Suprapubic skin (tissue), 4 donors: ENCODE measurements around the gene PRELID1. TPM values are rescaled to one million over a fixed set of nuclear protein-coding genes. Genes with fewer than 3 reads are reported as not detected.
A peak's percentile ranks its signal among the peaks of the same experiment; 100 is the strongest.

Source experiments
- DNase-seq, 2 donors: peaks; one replicate each; pipeline ENCODE4 v3.0.0-alpha.2; 2019; ENCODE audit warnings: low spot score in 2 of 2
- H3K27ac ChIP-seq: fragments of 200-600 bp; sonication (generic); one replicate; pipeline ENCODE4 v1.5.1; 2019
- H3K27me3 ChIP-seq: fragments of 200-600 bp; sonication (generic); one replicate; pipeline ENCODE4 v1.5.1; 2019
- H3K36me3 ChIP-seq: fragments of 200-600 bp; sonication (generic); one replicate; pipeline ENCODE4 v1.5.1; 2019
- H3K4me1 ChIP-seq: fragments of 200-600 bp; sonication (generic); one replicate; pipeline ENCODE4 v1.5.1; 2019
- H3K4me3 ChIP-seq: fragments of 200-600 bp; sonication (generic); one replicate; pipeline ENCODE4 v1.5.1; 2019; ENCODE audit warnings: mild to moderate bottlenecking
- H3K9me3 ChIP-seq: fragments of 200-600 bp; sonication (generic); one replicate; pipeline ENCODE4 v1.5.1; 2019
- CTCF ChIP-seq, 2 donors: fragments of 200-600 bp in 1 of 2; fragments of 450-650 bp in 1 of 2; sonication (generic) in 1 of 2; IDR thresholded peaks; one replicate each; pipeline ENCODE4 v1.5.1; 2016 to 2019; ENCODE audit warnings: antibody characterized with exemption in 2 of 2, mild to moderate bottlenecking in 1 of 2, moderate library complexity in 1 of 2
- EP300 ChIP-seq: sonication (generic); formaldehyde crosslinking; IDR thresholded peaks from one replicate; pipeline ENCODE4 v1.6.1; 2017; ENCODE audit warnings: antibody characterized with exemption
- POLR2A ChIP-seq, 2 donors: fragments of 450-650 bp; IDR thresholded peaks; one replicate each; pipeline ENCODE4 v1.6.1; 2017; ENCODE audit warnings: antibody characterized with exemption in 2 of 2, mild to moderate bottlenecking in 2 of 2, moderate library complexity in 2 of 2
- POLR2AphosphoS5 ChIP-seq, 3 donors: sonication (generic); formaldehyde crosslinking; IDR thresholded peaks; one replicate each; pipeline ENCODE4 v1.6.1; 2017; ENCODE audit warnings: antibody characterized with exemption in 3 of 3
- WGBS: methylation state at CpG from one replicate; pipeline ENCODE4 v1.1.5; 2018; 5-methylcytosine and 5-hydroxymethylcytosine counted together
- total RNA-seq, 4 donors: library from RNA; depleted of rRNA; stranded (reverse); fragments of >200 nt; gene quantifications; one replicate each; pipeline ENCODE4 v1.1.0, GENCODE V29; 2016

PRELID1 gene
- total RNA-seq, 4 donors from 2014 or later = 54.2 to 90.1 (median 62.1) TPM

- DNase-seq = no peak
- Histone ChIP-seq H3K4me3 (no peak overlapping the region), H3K27me3 (no peaks in the 10 kb centered on the region), H3K27ac (no peak overlapping the region), H3K4me1 (peaks cover 3% of the 10 kb centered on the region), H3K36me3 (no peaks in the 10 kb centered on the region), H3K9me3 (no peaks in the 10 kb centered on the region)
- WGBS = 89% methylated on average over 7 of the region's 7 CpGs
- TF ChIP-seq EP300 (no peak), CTCF (IDR thresholded peaks at IDR 0.05) (no peak), POLR2AphosphoS5 (IDR thresholded peaks at IDR 0.05) (no peak), POLR2A (IDR thresholded peaks at IDR 0.05) (no peak)
Observed at GRCh38 chr5:177320879-177321278, 17.3 kb downstream of the PRELID1 start.

GRCh38 chr5:177325868-177326381 lies 22.3 kb downstream of the PRELID1 start:
- H3K9me3 ChIP-seq = no peaks in the 10 kb centered on the region
- H3K27ac ChIP-seq = no peak overlapping the region
- TF ChIP-seq CTCF (IDR thresholded peaks at IDR 0.05) = no peak
- no peak for TF ChIP-seq POLR2AphosphoS5 (IDR thresholded peaks at IDR 0.05)
- TF ChIP-seq EP300 = no peak
- TF ChIP-seq POLR2A (IDR thresholded peaks at IDR 0.05) = no peak
- WGBS = 80% methylated on average over 1 of the region's 1 CpG
- no peak overlapping the region for H3K4me3 ChIP-seq
- no peak for DNase-seq
- H3K4me1 ChIP-seq = peaks cover 4% of the 10 kb centered on the region
- H3K36me3 ChIP-seq = peaks cover 19% of the 10 kb centered on the region
- no peaks in the 10 kb centered on the region for H3K27me3 ChIP-seq

GRCh38 chr5:177327539-177328522 lies 24.2 kb downstream of the PRELID1 start:
- WGBS = 80% methylated on average over 24 of the region's 28 CpGs
- no peaks in the 10 kb centered on the region for H3K27me3 ChIP-seq
- peak overlapping the region; percentile 64 for H3K27ac ChIP-seq
- H3K9me3 ChIP-seq = no peaks in the 10 kb centered on the region
- H3K4me1 ChIP-seq = peaks cover 4% of the 10 kb centered on the region
- TF ChIP-seq CTCF (IDR thresholded peaks at IDR 0.05) (no peak), POLR2AphosphoS5 (IDR thresholded peaks at IDR 0.05) (no peak), EP300 (no peak), POLR2A (IDR thresholded peaks at IDR 0.05) (no peak)
- H3K36me3 ChIP-seq = peaks cover 38% of the 10 kb centered on the region
- H3K4me3 ChIP-seq = no peak overlapping the region
- DNase-seq = no peak

- peaks cover 46% of the 10 kb centered on the region for H3K36me3 ChIP-seq
- no peaks in the 10 kb centered on the region for H3K27me3 ChIP-seq
- DNase-seq = no peak
- H3K27ac ChIP-seq = no peak overlapping the region
- 84% methylated on average over 19 of the region's 19 CpGs for WGBS
- H3K4me3 ChIP-seq = no peak overlapping the region
- H3K4me1 ChIP-seq = peaks cover 4% of the 10 kb centered on the region
- no peak for TF ChIP-seq EP300
- no peak for TF ChIP-seq POLR2A (IDR thresholded peaks at IDR 0.05)
- TF ChIP-seq POLR2AphosphoS5 (IDR thresholded peaks at IDR 0.05) = no peak
- no peak for TF ChIP-seq CTCF (IDR thresholded peaks at IDR 0.05)
- H3K9me3 ChIP-seq = no peaks in the 10 kb centered on the region
Observed at GRCh38 chr5:177328545-177329231, 25.1 kb downstream of the PRELID1 start.

GRCh38 chr5:177329883-177330282 lies 26.3 kb downstream of the PRELID1 start:
- Histone ChIP-seq H3K27ac (no peak overlapping the region), H3K4me1 (peaks cover 4% of the 10 kb centered on the region), H3K9me3 (no peaks in the 10 kb centered on the region), H3K36me3 (peaks cover 58% of the 10 kb centered on the region), H3K27me3 (no peaks in the 10 kb centered on the region), H3K4me3 (no peak overlapping the region)
- no peak for DNase-seq
- TF ChIP-seq POLR2AphosphoS5 (IDR thresholded peaks at IDR 0.05) (no peak), CTCF (IDR thresholded peaks at IDR 0.05) (no peak), EP300 (no peak), POLR2A (IDR thresholded peaks at IDR 0.05) (no peak)
- 87% methylated on average over 5 of the region's 6 CpGs for WGBS
